Stimulated activated naive CD8-positive, alpha-beta T cell treated with anti-CD3 and anti-CD28 coated beads, Interleukin-15, Interleukin-2, amounts not matched to agents 100 ng/mL and 50 ng/mL, for 24 hours (primary cell): ENCODE measurements around the gene KIAA0930.
"Not testable (repeated sequence)": the region's sequence is repeated elsewhere in the genome, so short reads cannot be mapped to it uniquely, and the experiment has no call there.

ENCODE experiments used
- H3K27ac Mint-ChIP-seq: one replicate; pipeline ENCODE4 v1.8.0; 2021; ENCODE audit warnings: mild to moderate bottlenecking, mixed read lengths
- H3K27me3 Mint-ChIP-seq: one replicate; pipeline ENCODE4 v1.8.0; 2021; ENCODE audit warnings: mixed read lengths
- H3K36me3 Mint-ChIP-seq: one replicate; pipeline ENCODE4 v1.8.0; 2021; ENCODE audit warnings: low read depth, mixed read lengths
- H3K4me1 Mint-ChIP-seq: one replicate; pipeline ENCODE4 v1.8.0; 2021; ENCODE audit warnings: low read depth, mixed read lengths
- H3K4me3 Mint-ChIP-seq: one replicate; pipeline ENCODE4 v1.8.0; 2021; ENCODE audit warnings: mild to moderate bottlenecking, mixed read lengths
- H3K9me3 Mint-ChIP-seq: one replicate; pipeline ENCODE4 v1.8.0; 2021; ENCODE audit warnings: mixed read lengths

KIAA0930 gene

DNA sequence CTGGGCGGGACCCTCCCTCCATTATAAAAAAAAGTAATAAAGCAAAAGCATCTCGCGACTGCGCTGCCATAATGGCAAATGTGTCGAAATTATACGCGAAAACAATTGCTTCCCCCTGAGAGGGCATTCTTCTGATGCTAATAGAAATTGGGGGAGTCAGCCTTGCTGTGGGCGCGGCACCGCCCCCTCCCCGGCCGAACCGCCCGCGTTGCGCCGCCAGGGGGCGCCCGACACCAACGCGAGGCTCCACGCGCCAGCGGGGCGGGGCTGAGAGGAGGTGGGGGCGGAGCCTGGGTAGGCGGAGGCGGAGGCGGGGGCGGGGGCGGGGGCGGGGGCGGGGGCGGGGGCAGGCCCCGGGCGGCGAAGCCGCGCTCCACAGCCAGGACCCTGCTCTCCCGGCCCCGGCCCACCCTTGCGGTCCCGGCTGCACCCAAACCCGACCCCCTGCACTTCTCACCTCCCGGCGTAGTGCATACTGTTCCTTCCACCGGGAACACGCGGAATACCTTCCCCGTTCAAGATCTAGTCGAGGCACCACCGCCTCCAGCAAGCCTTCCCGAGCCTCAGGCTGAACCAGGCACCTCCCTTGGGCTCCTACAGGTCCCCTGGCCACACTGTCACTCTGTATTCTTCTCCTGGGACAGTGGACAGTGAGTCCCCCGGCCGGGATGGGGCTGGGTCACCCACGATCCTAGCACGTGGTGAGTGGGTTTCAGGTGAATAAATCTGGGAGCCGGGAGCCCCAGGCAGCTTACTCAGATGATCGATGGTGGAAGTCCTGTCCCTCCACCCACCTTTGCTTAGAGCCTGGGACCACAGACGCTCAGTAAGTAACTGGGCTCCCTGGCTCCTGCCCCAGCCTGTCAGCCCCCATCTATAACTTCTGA is 28.5 kb upstream of the KIAA0930 start:
- Mint-ChIP-seq H3K36me3 (no peaks in the 10 kb centered on the region), H3K27me3 (peaks cover 13% of the 10 kb centered on the region), H3K4me1 (peaks cover 14% of the 10 kb centered on the region), H3K4me3 (peak overlapping the region; percentile 77), H3K27ac (no peak overlapping the region), H3K9me3 (no peaks in the 10 kb centered on the region)

GRCh38 chr22:45268167-45268957 is 27.7 kb upstream of the KIAA0930 start:
- Mint-ChIP-seq H3K36me3 (no peaks in the 10 kb centered on the region), H3K4me3 (peak overlapping the region; percentile 77), H3K4me1 (peaks cover 21% of the 10 kb centered on the region), H3K9me3 (no peaks in the 10 kb centered on the region), H3K27ac (no peak overlapping the region), H3K27me3 (peaks cover 18% of the 10 kb centered on the region)

GRCh38 chr22:45265535-45265934 is 24.8 kb upstream of the KIAA0930 start:
- H3K36me3 Mint-ChIP-seq = no peaks in the 10 kb centered on the region
- no peaks in the 10 kb centered on the region for H3K9me3 Mint-ChIP-seq
- H3K4me1 Mint-ChIP-seq = peaks cover 26% of the 10 kb centered on the region
- no peak overlapping the region for H3K4me3 Mint-ChIP-seq
- H3K27ac Mint-ChIP-seq = no peak overlapping the region
- peaks cover 17% of the 10 kb centered on the region for H3K27me3 Mint-ChIP-seq

DNA sequence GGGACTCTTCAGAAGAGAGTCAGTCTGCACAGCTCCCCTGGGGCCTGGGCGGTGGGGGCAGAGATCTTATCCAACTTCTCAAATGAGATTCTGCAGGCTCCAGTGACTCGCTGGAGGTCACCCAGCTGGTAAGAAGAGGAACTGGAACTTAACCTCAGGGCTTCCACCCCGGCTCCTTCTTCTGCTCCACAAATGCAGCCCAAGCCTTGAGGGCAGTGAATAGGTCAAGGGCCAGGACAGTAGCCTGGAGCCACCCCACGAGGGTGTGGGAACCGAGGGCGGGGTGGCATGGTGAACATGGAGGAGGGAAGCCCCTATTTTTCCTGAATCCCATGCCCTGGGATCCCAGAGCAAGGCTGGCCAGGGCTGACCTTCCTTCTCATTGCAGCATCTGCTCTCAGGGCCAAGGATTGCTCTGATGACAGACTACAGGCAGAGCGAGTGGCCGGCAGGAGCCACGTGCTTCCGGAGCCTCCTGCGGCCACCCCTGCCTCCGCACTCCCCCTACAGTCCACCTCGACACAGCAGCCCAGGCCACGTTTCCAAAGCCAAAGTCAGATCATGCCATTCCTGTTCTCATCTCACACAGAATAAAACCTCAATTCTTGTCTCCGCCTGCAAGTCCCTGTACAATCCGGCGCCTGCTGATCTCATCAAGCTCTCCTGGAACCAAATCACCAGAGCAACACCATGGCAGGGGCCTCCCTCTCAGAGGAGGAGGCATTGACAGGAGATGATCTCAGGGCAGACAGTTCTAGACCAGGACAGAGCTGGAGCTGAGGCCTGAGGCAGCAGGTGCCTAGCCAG is 23.0 kb upstream of the KIAA0930 start:
- Mint-ChIP-seq H3K4me3 (no peak overlapping the region), H3K9me3 (no peaks in the 10 kb centered on the region), H3K4me1 (peaks cover 15% of the 10 kb centered on the region), H3K27ac (no peak overlapping the region), H3K27me3 (peaks cover 10% of the 10 kb centered on the region), H3K36me3 (no peaks in the 10 kb centered on the region)

DNA sequence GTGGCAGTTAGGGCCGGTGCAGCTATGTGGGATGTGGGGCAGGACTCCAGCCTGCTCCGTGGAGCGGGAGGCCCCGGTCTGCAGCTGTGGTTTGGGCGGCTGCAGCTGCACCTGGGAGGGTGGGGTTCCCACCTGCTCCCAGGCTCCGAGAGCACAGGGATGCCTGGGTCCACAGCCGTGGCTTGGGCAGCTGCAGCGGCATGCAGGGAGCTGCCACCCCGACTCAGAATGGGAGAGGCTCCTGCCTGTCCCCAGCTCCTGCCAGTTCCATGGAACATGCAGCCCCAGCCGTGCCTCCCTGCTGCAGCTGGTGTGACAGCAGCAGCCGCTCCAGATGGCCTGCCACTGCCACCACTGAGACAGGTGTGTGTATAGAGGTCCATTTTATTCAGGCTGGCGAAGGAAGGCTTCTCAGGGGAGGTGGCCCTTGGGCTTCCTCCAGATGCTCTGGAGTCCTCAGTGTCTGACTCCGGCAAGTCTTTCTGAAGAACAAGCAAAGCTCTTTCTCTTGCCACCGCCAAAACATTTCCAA is 22.3 kb upstream of the KIAA0930 start:
- Mint-ChIP-seq H3K27me3 (peaks cover 10% of the 10 kb centered on the region), H3K36me3 (no peaks in the 10 kb centered on the region), H3K4me1 (peaks cover 13% of the 10 kb centered on the region), H3K4me3 (no peak overlapping the region), H3K27ac (no peak overlapping the region), H3K9me3 (no peaks in the 10 kb centered on the region)

DNA sequence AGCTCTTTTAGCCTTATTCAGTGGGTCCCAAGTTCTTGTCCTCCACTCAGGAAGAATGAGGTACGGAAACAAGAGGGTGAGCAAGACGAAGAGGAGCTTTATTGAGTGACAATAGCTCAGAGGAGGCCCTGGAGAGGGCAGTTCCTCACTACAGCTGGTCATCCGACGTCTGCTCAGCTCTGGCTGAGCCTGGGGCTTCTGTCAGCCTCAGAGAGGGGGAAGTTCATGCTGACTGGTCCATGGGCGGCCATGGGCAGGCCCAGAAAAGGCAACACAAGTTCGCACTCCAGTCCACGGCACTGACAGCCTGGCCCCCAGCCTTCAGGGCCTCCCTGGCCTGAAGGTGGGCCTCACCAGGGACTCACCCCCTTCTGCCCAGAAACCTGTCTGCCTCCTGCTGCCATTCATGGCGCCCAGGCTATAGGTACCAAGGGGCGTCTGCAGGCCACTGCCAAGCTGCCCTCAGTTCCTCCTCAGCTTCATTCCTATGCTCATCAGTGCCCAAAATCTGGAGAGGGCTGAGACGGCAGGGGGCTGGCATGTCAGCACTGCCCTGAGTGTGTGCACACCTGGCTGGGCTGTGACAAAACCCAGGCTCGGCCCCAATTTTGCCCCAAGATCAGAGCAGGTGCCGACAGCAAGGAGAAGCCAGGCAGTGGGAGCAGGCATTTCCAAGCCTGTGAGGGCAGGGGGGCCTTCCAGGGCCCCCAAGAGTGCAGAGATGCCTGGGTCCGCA is 21.7 kb upstream of the KIAA0930 start:
- H3K4me3 Mint-ChIP-seq = no peak overlapping the region
- peaks cover 10% of the 10 kb centered on the region for H3K27me3 Mint-ChIP-seq
- no peaks in the 10 kb centered on the region for H3K9me3 Mint-ChIP-seq
- H3K27ac Mint-ChIP-seq = no peak overlapping the region
- H3K36me3 Mint-ChIP-seq = no peaks in the 10 kb centered on the region
- H3K4me1 Mint-ChIP-seq = peaks cover 13% of the 10 kb centered on the region

GRCh38 chr22:45261407-45262088 is 20.9 kb upstream of the KIAA0930 start:
- H3K27me3 Mint-ChIP-seq = peaks cover 5% of the 10 kb centered on the region
- peaks cover 13% of the 10 kb centered on the region for H3K4me1 Mint-ChIP-seq
- no peak overlapping the region for H3K4me3 Mint-ChIP-seq
- no peak overlapping the region for H3K27ac Mint-ChIP-seq
- no peaks in the 10 kb centered on the region for H3K9me3 Mint-ChIP-seq
- H3K36me3 Mint-ChIP-seq = no peaks in the 10 kb centered on the region

GRCh38 chr22:45260395-45260759 is 19.7 kb upstream of the KIAA0930 start:
- peaks cover 20% of the 10 kb centered on the region for H3K4me1 Mint-ChIP-seq
- H3K4me3 Mint-ChIP-seq, H3K36me3 Mint-ChIP-seq, H3K27me3 Mint-ChIP-seq, H3K9me3 Mint-ChIP-seq, H3K27ac Mint-ChIP-seq: not testable (repeated sequence)

GRCh38 chr22:45259754-45260394 is 19.2 kb upstream of the KIAA0930 start:
- H3K4me3 Mint-ChIP-seq = no peak overlapping the region
- H3K9me3 Mint-ChIP-seq = no peaks in the 10 kb centered on the region
- peaks cover 5% of the 10 kb centered on the region for H3K27me3 Mint-ChIP-seq
- H3K4me1 Mint-ChIP-seq = peaks cover 25% of the 10 kb centered on the region
- H3K27ac Mint-ChIP-seq = no peak overlapping the region
- H3K36me3 Mint-ChIP-seq = no peaks in the 10 kb centered on the region

DNA sequence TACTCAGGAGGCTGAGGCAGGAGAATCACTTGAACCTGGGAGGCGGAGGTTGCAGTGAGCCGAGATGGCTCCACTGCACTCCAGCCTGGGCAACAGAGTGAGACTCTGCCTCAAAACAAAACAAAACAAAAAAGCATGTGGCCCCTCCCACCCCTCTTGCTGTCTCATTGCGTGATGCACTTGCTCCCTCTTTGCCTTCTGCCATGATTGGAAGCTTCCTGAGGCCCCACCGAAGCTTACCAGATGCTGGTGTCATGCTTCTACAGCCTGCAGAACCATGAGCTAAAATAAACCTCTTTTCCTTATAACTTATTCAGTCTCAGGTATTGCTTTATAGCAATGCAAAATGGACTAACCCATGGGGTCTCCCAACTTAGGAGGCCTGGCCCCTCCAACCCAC is 17.2 kb upstream of the KIAA0930 start:
- H3K36me3 Mint-ChIP-seq, H3K4me3 Mint-ChIP-seq, H3K9me3 Mint-ChIP-seq, H3K27ac Mint-ChIP-seq, H3K27me3 Mint-ChIP-seq: not testable (repeated sequence)
- H3K4me1 Mint-ChIP-seq = peaks cover 24% of the 10 kb centered on the region

DNA sequence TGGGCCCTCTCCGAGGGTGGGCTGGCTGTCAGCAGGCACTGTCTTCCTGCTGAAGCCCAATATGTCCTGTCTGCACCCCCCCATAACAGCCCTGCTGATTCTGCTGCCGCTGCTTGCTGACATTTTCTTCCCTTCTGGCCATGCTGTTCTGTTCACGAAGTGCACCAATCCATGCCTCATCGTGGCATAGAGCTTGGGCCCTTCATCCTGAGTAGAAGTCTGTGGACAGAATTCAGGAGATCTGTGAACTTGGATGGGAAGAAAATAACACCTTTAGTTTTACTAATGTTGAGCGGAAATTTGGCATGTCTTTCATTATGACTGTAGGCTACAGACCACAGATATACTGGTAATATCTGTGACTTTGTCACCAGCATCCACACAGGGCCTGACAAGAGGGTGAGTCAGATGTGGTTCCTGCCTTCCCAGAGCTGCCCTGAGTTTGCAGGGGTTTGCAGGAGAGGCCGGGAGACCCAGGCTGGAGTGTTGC is 14.1 kb upstream of the KIAA0930 start:
- peak overlapping the region; percentile 45 for H3K4me3 Mint-ChIP-seq
- H3K27ac Mint-ChIP-seq = peak overlapping the region; percentile 94
- H3K36me3 Mint-ChIP-seq = no peaks in the 10 kb centered on the region
- H3K27me3 Mint-ChIP-seq = no peaks in the 10 kb centered on the region
- H3K9me3 Mint-ChIP-seq = no peaks in the 10 kb centered on the region
- peaks cover 23% of the 10 kb centered on the region for H3K4me1 Mint-ChIP-seq

GRCh38 chr22:45254388-45254787 is 13.7 kb upstream of the KIAA0930 start:
- Mint-ChIP-seq H3K27me3 (no peaks in the 10 kb centered on the region), H3K9me3 (no peaks in the 10 kb centered on the region), H3K4me3 (peak overlapping the region; percentile 45), H3K4me1 (peaks cover 26% of the 10 kb centered on the region), H3K36me3 (no peaks in the 10 kb centered on the region), H3K27ac (peak overlapping the region; percentile 94)

DNA sequence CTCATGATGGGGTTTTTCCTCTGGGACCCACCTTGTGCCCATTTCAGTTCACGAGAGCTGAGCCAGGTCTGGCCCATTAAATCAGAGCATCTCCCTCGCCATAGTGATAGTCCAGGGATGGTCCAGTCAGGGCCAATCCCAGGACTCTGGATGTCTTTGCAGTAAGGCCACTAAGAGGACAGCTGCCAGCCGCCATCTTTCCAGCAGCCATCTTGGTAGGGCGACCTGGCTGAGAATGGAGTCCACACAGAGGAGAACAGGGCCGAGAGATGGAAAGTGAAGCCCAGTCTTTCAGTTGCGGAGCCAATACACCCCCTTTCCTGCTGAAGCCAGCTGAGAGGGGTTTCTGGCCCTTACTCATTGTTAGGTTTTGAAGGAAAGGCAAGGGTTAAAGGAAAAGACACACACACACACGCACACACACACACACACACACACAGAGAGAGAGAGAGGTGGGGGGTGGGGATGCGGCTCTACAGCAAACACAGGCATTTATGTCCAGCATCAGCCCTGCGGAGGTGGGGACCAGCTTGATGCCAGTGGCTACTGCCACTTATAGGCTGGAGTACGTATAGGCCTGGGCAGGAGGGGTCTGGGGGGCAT is 12.4 kb upstream of the KIAA0930 start:
- no peaks in the 10 kb centered on the region for H3K27me3 Mint-ChIP-seq

More for the DNA sequence above, 12.4 kb upstream of the KIAA0930 start:
- Mint-ChIP-seq H3K36me3 (no peaks in the 10 kb centered on the region), H3K27ac (no peak overlapping the region), H3K4me1 (peaks cover 36% of the 10 kb centered on the region), H3K4me3 (no peak overlapping the region), H3K9me3 (no peaks in the 10 kb centered on the region)
